GM18505 (cell line): ENCODE measurements around the gene CHCHD6.

Experiments
- ATAC-seq: cut with Tn5 transposase; IDR thresholded peaks from one replicate; pipeline ENCODE4 v1.9.1; 2021; ENCODE audit not compliant: unreplicated experiment
- POLR2A ChIP-seq: IDR thresholded peaks from 4 replicates; pipeline ENCODE4 v1.6.1; 2011; ENCODE audit warnings: borderline replicate concordance; ENCODE audit not compliant: insufficient read depth, insufficient read length; ENCODE audit errors: extremely low read depth

Gene CHCHD6

GRCh38 chr3:126807795-126808194 lies 103.8 kb downstream of the CHCHD6 start:
- TF ChIP-seq POLR2A: no peak
- ATAC-seq: no peak

GRCh38 chr3:126811530-126811929 lies 107.5 kb downstream of the CHCHD6 start:
- no peak for ATAC-seq
- TF ChIP-seq POLR2A: no peak

GRCh38 chr3:126816298-126816697 lies 112.3 kb downstream of the CHCHD6 start:
- ATAC-seq: no peak

GRCh38 chr3:126816986-126817777 lies 113.1 kb downstream of the CHCHD6 start:
- no peak for ATAC-seq
- TF ChIP-seq POLR2A: no peak

More at GRCh38 chr3:126816298-126816697, 112.3 kb downstream of the CHCHD6 start:
- no peak for TF ChIP-seq POLR2A

- no peak for ATAC-seq
- TF ChIP-seq POLR2A: no peak
Observed at GRCh38 chr3:126817781-126818180, 113.7 kb downstream of the CHCHD6 start.

- no peak for ATAC-seq
- TF ChIP-seq POLR2A: no peak
Observed at GRCh38 chr3:126818400-126819095, 114.5 kb downstream of the CHCHD6 start.

- no peak for TF ChIP-seq POLR2A
- no peak for ATAC-seq
Observed at GRCh38 chr3:126826693-126827092, 122.7 kb downstream of the CHCHD6 start.

- no peak for TF ChIP-seq POLR2A
- no peak for ATAC-seq
Observed at GRCh38 chr3:126827121-126827520, 123.1 kb downstream of the CHCHD6 start.

- no peak for ATAC-seq
- TF ChIP-seq POLR2A: no peak
Observed at GRCh38 chr3:126828306-126828705, 124.3 kb downstream of the CHCHD6 start.

GRCh38 chr3:126832933-126833332 lies 128.9 kb downstream of the CHCHD6 start:
- no peak for ATAC-seq
- no peak for TF ChIP-seq POLR2A

- no peak for TF ChIP-seq POLR2A
- ATAC-seq: no peak
Observed at GRCh38 chr3:126834596-126835471, 130.8 kb downstream of the CHCHD6 start.

- ATAC-seq: no peak
- no peak for TF ChIP-seq POLR2A
Observed at GRCh38 chr3:126835472-126836219, 131.6 kb downstream of the CHCHD6 start.

- TF ChIP-seq POLR2A: no peak
- ATAC-seq: no peak
Observed at GRCh38 chr3:126836220-126836860, 132.3 kb downstream of the CHCHD6 start.

GRCh38 chr3:126837773-126838172 lies 133.7 kb downstream of the CHCHD6 start:
- ATAC-seq: no peak
- no peak for TF ChIP-seq POLR2A
